Measurements from ENCODE around the gene GPR15LG. TPM values are rescaled to one million over a fixed set of nuclear protein-coding genes. Genes with fewer than 3 reads are reported as not detected.

GPR15LG gene
- total RNA-seq, 1 experiment from 2014 or later = not detected

- ChIA-PET CTCF (no interaction called here), POLR2A (no interaction called here)
- Histone ChIP-seq H3K9me3 (no peaks in the 10 kb centered on the region; the same call in 1 of the 2 replicates), H3K27me3 (replicated peaks; ENCODE audit: control insufficient read depth, insufficient read depth, low read length) (no peaks in the 10 kb centered on the region; the same call in 1 of the 2 replicates), H3K4me3 (ENCODE audit: low read depth, low read length) (no peak overlapping the region), H3K4me1 (no peaks in the 10 kb centered on the region), H3K36me3 (ENCODE audit: control insufficient read depth, insufficient read depth, low read length) (no peaks in the 10 kb centered on the region)
- H3K36me3 Mint-ChIP-seq (ENCODE audit: insufficient read depth, unreplicated experiment) = no peaks in the 10 kb centered on the region
- peaks cover 2% of the 10 kb centered on the region for H3K27me3 Mint-ChIP-seq (ENCODE audit: insufficient read depth, unreplicated experiment)
- BruUV-seq (replicated peaks) = no TSS peak
- no peak for TF ChIP-seq CTCF (IDR thresholded peaks at IDR 0.05; ENCODE audit: insufficient read depth in 1 of 2, low read depth in 1 of 2, low read length in 1 of 2, severe bottlenecking in 1 of 2, unreplicated experiment in 1 of 2)
- intact Hi-C loops (cut with micrococcal nuclease; ENCODE audit: unreplicated experiment) = no loop called here
- H3K4me1 Mint-ChIP-seq (ENCODE audit: low read depth, unreplicated experiment) = no peaks in the 10 kb centered on the region
- DNase-seq = peak in 1 of 2 experiments; percentile 23
- no peak overlapping the region for H3K4me3 Mint-ChIP-seq (ENCODE audit: unreplicated experiment)
- no peak overlapping the region for H3K27ac Mint-ChIP-seq (ENCODE audit: unreplicated experiment)
- H3K9me3 Mint-ChIP-seq (ENCODE audit: unreplicated experiment) = peaks cover 2% of the 10 kb centered on the region
Measured at GRCh38 chr10:84224411-84225028, 50.9 kb downstream of the GPR15LG start.

GRCh38 chr10:84225427-84226173 lies 52.0 kb downstream of the GPR15LG start, which contains the start of gene LRIT2:
TSS of gene LRIT2 (minus strand) at chr10:84225544. CDS start at chr10:84225520, 24 bp downstream.
- no peak for TF ChIP-seq CTCF (IDR thresholded peaks at IDR 0.05; ENCODE audit: insufficient read depth in 1 of 2, low read depth in 1 of 2, low read length in 1 of 2, severe bottlenecking in 1 of 2, unreplicated experiment in 1 of 2)
- POLR2A ChIA-PET = no interaction called here
- Mint-ChIP-seq H3K9me3 (ENCODE audit: unreplicated experiment) (no peaks in the 10 kb centered on the region), H3K27me3 (ENCODE audit: insufficient read depth, unreplicated experiment) (peaks cover 7% of the 10 kb centered on the region), H3K4me1 (ENCODE audit: low read depth, unreplicated experiment) (no peaks in the 10 kb centered on the region), H3K27ac (ENCODE audit: unreplicated experiment) (no peak within 1 kb of the TSS), H3K36me3 (ENCODE audit: insufficient read depth, unreplicated experiment) (no peaks in the 10 kb centered on the region), H3K4me3 (ENCODE audit: unreplicated experiment) (no peak within 1 kb of the TSS)
- Histone ChIP-seq H3K4me3 (ENCODE audit: low read depth, low read length) (no peak within 1 kb of the TSS), H3K36me3 (ENCODE audit: control insufficient read depth, insufficient read depth, low read length) (no peaks in the 10 kb centered on the region), H3K27me3 (replicated peaks; ENCODE audit: control insufficient read depth, insufficient read depth, low read length) (no peaks in the 10 kb centered on the region; the same call in 1 of the 2 replicates), H3K4me1 (no peaks in the 10 kb centered on the region), H3K9me3 (no peaks in the 10 kb centered on the region)
- intact Hi-C loops (cut with micrococcal nuclease; ENCODE audit: unreplicated experiment) = no loop called here
- DNase-seq = no peak
- CTCF ChIA-PET = no interaction called here
- no TSS peak for BruUV-seq (replicated peaks)

- Histone ChIP-seq H3K36me3 (ENCODE audit: control insufficient read depth, insufficient read depth, low read length) (no peaks in the 10 kb centered on the region), H3K9me3 (no peaks in the 10 kb centered on the region), H3K4me1 (no peaks in the 10 kb centered on the region), H3K27me3 (replicated peaks; ENCODE audit: control insufficient read depth, insufficient read depth, low read length) (no peaks in the 10 kb centered on the region), H3K4me3 (ENCODE audit: low read depth, low read length) (no peak overlapping the region)
- intact Hi-C loops (cut with micrococcal nuclease; ENCODE audit: unreplicated experiment) = no loop called here
- no peak for TF ChIP-seq CTCF (IDR thresholded peaks at IDR 0.05; ENCODE audit: insufficient read depth in 1 of 2, low read depth in 1 of 2, low read length in 1 of 2, severe bottlenecking in 1 of 2, unreplicated experiment in 1 of 2)
- no peak overlapping the region for H3K27ac Mint-ChIP-seq (ENCODE audit: unreplicated experiment)
- ChIA-PET CTCF (interaction anchor here (1.1 kb wide), 1 partner anchor 38 kb away, joined by 3 read pairs; no protein-coding TSS in a partner anchor), POLR2A (no interaction called here)
- H3K9me3 Mint-ChIP-seq (ENCODE audit: unreplicated experiment) = no peaks in the 10 kb centered on the region
- H3K4me1 Mint-ChIP-seq (ENCODE audit: low read depth, unreplicated experiment) = no peaks in the 10 kb centered on the region
- no TSS peak for BruUV-seq (replicated peaks)
- no peaks in the 10 kb centered on the region for H3K36me3 Mint-ChIP-seq (ENCODE audit: insufficient read depth, unreplicated experiment)
- H3K27me3 Mint-ChIP-seq (ENCODE audit: insufficient read depth, unreplicated experiment) = peaks cover 7% of the 10 kb centered on the region
- H3K4me3 Mint-ChIP-seq (ENCODE audit: unreplicated experiment) = no peak overlapping the region
- no peak for DNase-seq
Measured at GRCh38 chr10:84226616-84227015, 53.0 kb downstream of the GPR15LG start.
